Measurements from ENCODE around the gene KCNK7.

Gene KCNK7

GRCh38 chr11:65560555-65561418, 34.8 kb downstream of the KCNK7 start:
- Histone ChIP-seq H2AFZ (ENCODE audit: low read length, unreplicated experiment) (no peak overlapping the region), H3K27ac (ENCODE audit: low read depth, low read length) (peak overlapping the region; percentile 74), H3K4me3 (ENCODE audit: low read depth, low read length) (peak overlapping the region; percentile 11), H3K36me3 (ENCODE audit: insufficient read depth, low read length) (no peaks in the 10 kb centered on the region), H3K79me2 (ENCODE audit: control insufficient read depth, insufficient read depth, low read length, unreplicated experiment) (peaks cover 7% of the 10 kb centered on the region), H3K27me3 (ENCODE audit: insufficient read depth, low read length) (no peaks in the 10 kb centered on the region), H3K4me1 (ENCODE audit: control insufficient read depth, insufficient read depth, low read length, unreplicated experiment) (peaks cover 48% of the 10 kb centered on the region)

DNA sequence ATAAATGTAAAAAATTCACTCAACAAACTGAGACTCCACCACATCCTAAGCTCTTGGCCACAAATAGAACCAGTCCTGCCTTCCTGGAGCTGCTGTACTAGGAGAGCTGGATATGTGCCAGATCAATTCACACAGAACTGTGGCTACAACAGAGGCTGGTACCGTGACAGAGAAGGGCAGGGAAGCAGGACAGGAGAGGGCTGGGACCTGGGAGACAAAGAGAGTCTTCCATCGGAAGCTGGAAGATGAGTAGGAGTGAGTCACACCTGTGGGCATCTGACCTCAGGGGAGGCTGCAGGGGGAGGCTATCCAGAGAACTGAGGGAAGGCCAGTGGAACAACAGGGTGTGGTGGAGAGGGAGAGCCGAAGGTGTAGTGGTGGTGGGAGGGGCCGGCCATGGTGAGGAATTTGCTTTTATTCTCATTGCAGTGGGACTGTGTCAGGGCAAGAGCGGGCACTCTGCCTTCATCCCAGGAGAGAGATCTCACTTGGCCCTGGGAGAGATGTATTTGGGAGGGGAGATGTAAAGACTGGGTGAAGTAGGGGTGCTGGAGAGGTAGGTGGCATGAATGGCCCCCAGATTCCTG, 35.6 kb downstream of the KCNK7 start:
- peaks cover 10% of the 10 kb centered on the region for H3K79me2 ChIP-seq (ENCODE audit: control insufficient read depth, insufficient read depth, low read length, unreplicated experiment)
- H3K36me3 ChIP-seq (ENCODE audit: insufficient read depth, low read length): no peaks in the 10 kb centered on the region
- H2AFZ ChIP-seq (ENCODE audit: low read length, unreplicated experiment): no peak overlapping the region
- H3K4me1 ChIP-seq (ENCODE audit: control insufficient read depth, insufficient read depth, low read length, unreplicated experiment): peaks cover 50% of the 10 kb centered on the region
- peak overlapping the region; percentile 74 for H3K27ac ChIP-seq (ENCODE audit: low read depth, low read length)
- H3K27me3 ChIP-seq (ENCODE audit: insufficient read depth, low read length): no peaks in the 10 kb centered on the region
- H3K4me3 ChIP-seq (ENCODE audit: low read depth, low read length): peak overlapping the region; percentile 11

DNA sequence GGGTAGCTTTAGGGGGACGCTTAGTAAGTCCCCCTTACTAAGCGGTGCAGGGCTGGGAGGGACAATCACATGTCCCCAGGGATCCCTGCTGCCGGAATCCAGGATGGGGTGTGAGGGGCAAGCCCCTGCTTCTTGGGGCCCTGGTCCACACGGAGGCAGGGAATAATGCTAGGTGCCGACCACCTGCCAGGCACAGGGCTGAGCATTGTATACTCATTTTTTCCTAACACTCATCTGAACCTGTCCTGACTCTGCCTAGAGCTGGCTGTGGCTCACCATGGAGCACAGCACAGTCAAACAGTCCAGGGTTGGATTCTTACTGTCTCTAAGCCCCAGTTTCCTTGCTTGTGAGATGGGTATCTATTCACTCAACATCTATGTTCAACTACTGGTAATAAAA, 36.1 kb downstream of the KCNK7 start:
- H2AFZ ChIP-seq (ENCODE audit: low read length, unreplicated experiment): no peak overlapping the region
- H3K4me3 ChIP-seq (ENCODE audit: low read depth, low read length): no peak overlapping the region
- H3K36me3 ChIP-seq (ENCODE audit: insufficient read depth, low read length): no peaks in the 10 kb centered on the region
- no peaks in the 10 kb centered on the region for H3K27me3 ChIP-seq (ENCODE audit: insufficient read depth, low read length)
- H3K79me2 ChIP-seq (ENCODE audit: control insufficient read depth, insufficient read depth, low read length, unreplicated experiment): peaks cover 15% of the 10 kb centered on the region
- peaks cover 55% of the 10 kb centered on the region for H3K4me1 ChIP-seq (ENCODE audit: control insufficient read depth, insufficient read depth, low read length, unreplicated experiment)
- peak overlapping the region; percentile 74 for H3K27ac ChIP-seq (ENCODE audit: low read depth, low read length)

DNA sequence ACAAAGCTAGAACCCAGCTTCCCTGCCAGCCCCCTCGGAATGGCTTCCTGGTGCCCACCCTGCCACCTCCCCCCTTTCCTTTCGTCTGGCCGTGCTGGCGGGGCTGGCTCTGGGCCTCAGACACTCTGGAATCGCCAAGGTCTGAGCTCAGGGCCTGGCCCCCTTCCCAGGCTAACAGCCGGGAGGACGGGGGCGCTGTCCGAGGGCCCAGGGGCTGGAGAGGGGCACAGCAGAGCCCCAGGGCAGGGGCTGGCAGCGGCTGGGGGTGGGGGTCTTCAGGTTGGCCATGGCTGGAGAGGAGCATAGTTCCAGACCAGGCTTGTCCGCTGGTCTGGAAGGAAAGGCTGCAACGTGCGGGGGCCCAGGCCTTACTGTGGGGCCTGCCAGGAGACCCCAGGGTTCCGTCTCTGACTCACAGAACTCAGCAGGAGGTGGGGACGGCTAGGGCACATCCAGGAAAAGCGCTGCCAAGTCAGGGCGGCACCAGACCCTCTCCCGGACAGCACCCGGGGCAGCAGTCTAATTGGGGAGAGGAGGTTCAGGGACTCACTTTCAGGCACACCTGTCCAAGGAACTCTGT, 36.6 kb downstream of the KCNK7 start:
- Histone ChIP-seq H2AFZ (ENCODE audit: low read length, unreplicated experiment) (peak overlapping the region; percentile 44), H3K4me1 (ENCODE audit: control insufficient read depth, insufficient read depth, low read length, unreplicated experiment) (peaks cover 60% of the 10 kb centered on the region)

DNA sequence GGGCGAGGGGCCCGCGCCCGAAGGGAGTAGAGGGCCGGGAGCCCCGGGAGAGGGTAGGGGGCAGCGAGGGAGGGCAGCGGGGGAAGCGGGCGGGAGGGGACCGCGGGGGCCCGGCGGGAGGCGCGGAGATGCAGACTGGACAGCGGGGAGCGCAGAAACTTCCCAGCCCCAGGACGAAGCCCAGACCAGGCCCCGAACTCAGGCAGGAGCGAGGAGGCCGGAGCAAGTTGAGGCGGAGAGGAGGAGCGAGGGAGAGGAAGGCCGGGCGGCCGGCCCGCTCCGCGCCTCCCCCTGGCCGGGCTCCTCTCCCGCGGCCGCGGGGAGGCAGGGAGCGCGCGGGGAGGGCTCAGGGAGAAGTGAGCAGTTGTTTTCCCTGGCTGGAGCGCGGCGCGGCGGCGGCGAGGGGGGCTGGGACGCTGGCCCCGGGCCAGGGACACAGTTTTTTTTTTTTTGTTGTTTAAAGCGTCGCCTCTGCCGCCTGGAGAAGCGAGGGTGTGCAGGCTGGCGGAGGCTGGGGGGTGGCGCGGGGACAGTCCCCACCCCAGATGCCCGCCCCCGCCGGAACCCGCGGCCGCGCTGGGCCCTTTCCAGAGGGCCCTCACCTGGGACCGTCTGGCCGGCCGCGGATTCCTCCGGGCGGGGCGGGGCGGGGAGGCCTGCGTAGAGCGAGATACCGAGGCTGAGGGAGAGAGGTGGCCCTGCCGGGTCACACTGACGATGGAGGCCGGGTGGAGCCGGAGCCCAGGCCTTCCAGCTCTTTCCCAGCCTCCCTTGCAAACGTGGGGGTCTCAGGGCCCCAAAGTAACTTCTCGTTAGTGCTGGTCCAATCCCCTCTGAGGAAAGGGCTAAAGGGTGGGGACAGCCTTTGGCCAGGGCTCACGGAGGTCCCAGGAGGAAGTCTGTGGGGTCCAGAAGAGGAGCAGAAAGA, 37.3 kb downstream of the KCNK7 start, which contains the start of gene LTBP3:
Gene LTBP3, minus strand, starts transcription at position 358 of the 928 bp plus-strand sequence. CDS start 400 bp downstream, outside the sequence.
- Histone ChIP-seq H3K36me3 (ENCODE audit: insufficient read depth, low read length) (no peaks in the 10 kb centered on the region), H3K4me1 (ENCODE audit: control insufficient read depth, insufficient read depth, low read length, unreplicated experiment) (peaks cover 62% of the 10 kb centered on the region), H3K4me3 (ENCODE audit: low read depth, low read length) (peak within 1 kb of the TSS; percentile 80), H3K27me3 (ENCODE audit: insufficient read depth, low read length) (no peaks in the 10 kb centered on the region), H2AFZ (ENCODE audit: low read length, unreplicated experiment) (peak within 1 kb of the TSS; percentile 44), H3K27ac (ENCODE audit: low read depth, low read length) (peak within 1 kb of the TSS; percentile 74), H3K79me2 (ENCODE audit: control insufficient read depth, insufficient read depth, low read length, unreplicated experiment) (peaks cover 15% of the 10 kb centered on the region)

More for the DNA sequence above, 36.6 kb downstream of the KCNK7 start:
- H3K79me2 ChIP-seq (ENCODE audit: control insufficient read depth, insufficient read depth, low read length, unreplicated experiment): peaks cover 15% of the 10 kb centered on the region
- H3K4me3 ChIP-seq (ENCODE audit: low read depth, low read length): peak overlapping the region; percentile 80
- no peaks in the 10 kb centered on the region for H3K27me3 ChIP-seq (ENCODE audit: insufficient read depth, low read length)
- H3K36me3 ChIP-seq (ENCODE audit: insufficient read depth, low read length): no peaks in the 10 kb centered on the region
- H3K27ac ChIP-seq (ENCODE audit: low read depth, low read length): peak overlapping the region; percentile 74

GRCh38 chr11:65557280-65558001, 38.2 kb downstream of the KCNK7 start:
- no peaks in the 10 kb centered on the region for H3K27me3 ChIP-seq (ENCODE audit: insufficient read depth, low read length)
- H3K79me2 ChIP-seq (ENCODE audit: control insufficient read depth, insufficient read depth, low read length, unreplicated experiment): peaks cover 15% of the 10 kb centered on the region
- peak overlapping the region; percentile 80 for H3K4me3 ChIP-seq (ENCODE audit: low read depth, low read length)
- H3K4me1 ChIP-seq (ENCODE audit: control insufficient read depth, insufficient read depth, low read length, unreplicated experiment): peaks cover 62% of the 10 kb centered on the region
- H3K36me3 ChIP-seq (ENCODE audit: insufficient read depth, low read length): no peaks in the 10 kb centered on the region
- no peak overlapping the region for H2AFZ ChIP-seq (ENCODE audit: low read length, unreplicated experiment)
- peak overlapping the region; percentile 74 for H3K27ac ChIP-seq (ENCODE audit: low read depth, low read length)

DNA sequence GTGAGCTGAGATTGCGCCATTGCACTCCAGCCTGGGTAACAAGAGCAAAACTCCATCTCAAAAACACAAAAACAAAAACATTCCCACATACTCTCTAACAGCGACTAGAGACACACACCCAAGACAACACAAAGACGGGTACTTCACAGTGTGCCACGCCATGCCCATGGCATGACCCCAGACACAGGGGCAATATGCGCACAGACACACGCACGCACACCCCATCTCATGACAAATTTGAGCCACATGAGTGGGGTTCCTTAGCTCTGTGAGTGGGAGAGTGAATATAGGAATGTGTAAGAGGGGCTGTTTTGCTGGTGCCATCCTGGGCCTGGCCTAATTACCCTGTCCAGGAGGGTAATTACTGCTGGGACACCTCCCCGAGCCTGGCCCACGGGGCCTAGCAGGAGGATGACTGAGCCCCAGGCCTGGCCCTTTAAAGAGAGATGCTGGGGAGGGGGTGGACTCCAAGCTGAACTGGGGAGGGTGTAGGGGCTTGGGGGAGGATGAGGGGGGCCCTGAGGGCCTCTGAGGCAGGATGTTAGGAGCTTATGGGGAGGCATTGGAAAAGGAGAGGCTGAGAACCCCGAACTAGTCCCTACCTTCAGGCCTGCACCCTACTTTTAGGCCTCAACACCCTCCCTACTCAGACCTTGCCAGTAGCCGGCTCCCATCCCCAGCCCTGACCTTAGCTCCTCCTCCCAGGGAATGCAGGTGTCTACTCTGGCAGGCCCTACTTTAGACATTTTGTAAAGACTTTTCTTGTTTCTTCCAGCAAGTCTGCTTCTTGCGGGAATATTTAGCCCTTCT, 38.9 kb downstream of the KCNK7 start:
- Histone ChIP-seq H3K4me3 (ENCODE audit: low read depth, low read length) (peak overlapping the region; percentile 80), H3K4me1 (ENCODE audit: control insufficient read depth, insufficient read depth, low read length, unreplicated experiment) (peaks cover 62% of the 10 kb centered on the region)

DNA sequence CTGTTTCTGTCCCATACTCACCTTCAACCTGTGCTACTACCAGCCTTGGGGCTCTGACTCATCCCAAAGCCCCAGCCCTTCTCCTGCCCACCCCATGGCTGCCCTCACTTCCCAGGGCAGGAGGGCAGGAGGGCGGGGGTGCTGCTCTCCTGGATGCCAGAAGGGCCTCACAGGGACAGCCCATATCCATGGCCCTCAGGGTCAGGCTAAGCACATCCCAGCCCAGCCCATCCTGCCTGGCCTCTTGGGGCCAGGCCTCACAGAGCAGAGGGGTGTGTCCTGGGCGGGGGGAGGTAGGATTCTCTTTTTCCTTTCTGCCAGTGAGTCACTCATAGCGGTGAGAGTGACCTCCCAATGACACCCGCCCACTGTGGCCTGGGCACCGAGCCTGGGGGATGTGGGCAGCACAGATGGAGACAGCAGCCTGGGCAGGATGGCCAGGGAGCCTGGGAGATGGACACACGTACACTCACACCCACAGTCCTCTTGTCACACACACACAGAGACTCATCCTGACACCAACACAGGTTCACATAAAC, 39.8 kb downstream of the KCNK7 start:
- peak overlapping the region; percentile 80 for H3K4me3 ChIP-seq (ENCODE audit: low read depth, low read length)
- H3K79me2 ChIP-seq (ENCODE audit: control insufficient read depth, insufficient read depth, low read length, unreplicated experiment): peaks cover 15% of the 10 kb centered on the region
- H3K27me3 ChIP-seq (ENCODE audit: insufficient read depth, low read length): no peaks in the 10 kb centered on the region
- no peaks in the 10 kb centered on the region for H3K36me3 ChIP-seq (ENCODE audit: insufficient read depth, low read length)
- peaks cover 53% of the 10 kb centered on the region for H3K4me1 ChIP-seq (ENCODE audit: control insufficient read depth, insufficient read depth, low read length, unreplicated experiment)
- no peak overlapping the region for H2AFZ ChIP-seq (ENCODE audit: low read length, unreplicated experiment)
- peak overlapping the region; percentile 50; the same call in 1 of the 2 replicates for H3K27ac ChIP-seq (ENCODE audit: low read depth, low read length)

More for the DNA sequence above, 38.9 kb downstream of the KCNK7 start:
- no peaks in the 10 kb centered on the region for H3K36me3 ChIP-seq (ENCODE audit: insufficient read depth, low read length)
- H3K27ac ChIP-seq (ENCODE audit: low read depth, low read length): peak overlapping the region; percentile 50
- H3K27me3 ChIP-seq (ENCODE audit: insufficient read depth, low read length): no peaks in the 10 kb centered on the region
- peaks cover 15% of the 10 kb centered on the region for H3K79me2 ChIP-seq (ENCODE audit: control insufficient read depth, insufficient read depth, low read length, unreplicated experiment)
- no peak overlapping the region for H2AFZ ChIP-seq (ENCODE audit: low read length, unreplicated experiment)
